H1 (cell line): ENCODE data around the gene SERGEF. TPM values are rescaled to one million over a fixed set of nuclear protein-coding genes. Genes with fewer than 3 reads are reported as not detected.

Experiments
- CTCF ChIA-PET: fragments of 300-600 bp; sonication (Branson Sonifier 250); formaldehyde crosslinking; loops from one replicate; lab custom pipeline; 2021; ENCODE audit not compliant: partially characterized antibody; lab: Charles Lee
- POLR2A ChIA-PET: fragments of 300-600 bp; sonication (Branson Sonifier 250); formaldehyde crosslinking; loops from one replicate; lab custom pipeline; 2021; ENCODE audit warnings: inconsistent platforms; ENCODE audit not compliant: partially characterized antibody; lab: Charles Lee
- DNase-seq, 2 experiments: peaks; one replicate each; pipeline versions ENCODE4 v3.0.0 to v3.0.0-alpha.2; 2010 to 2022; ENCODE audit warnings: low spot score in 2 of 2, low read depth in 1 of 2, mixed read lengths in 1 of 2
- FAIRE-seq: peaks from 2 replicates; lab custom pipeline; 2011; peaks lifted over from hg19 to GRCh38; lab: Jason Lieb, UNC
- H2AFZ ChIP-seq: 2 replicates; pipeline ENCODE4 v1.8.1; 2012; ENCODE audit warnings: low read length, inconsistent platforms
- H2AK5ac ChIP-seq: 2 replicates; pipeline ENCODE4 v1.6.1; 2013; ENCODE audit warnings: low read depth, low read length
- H2BK120ac ChIP-seq: replicated peaks from 2 replicates; pipeline ENCODE3; 2013; ENCODE audit warnings: low read depth, low read length, inconsistent platforms
- H2BK12ac ChIP-seq: 2 replicates; pipeline ENCODE4 v1.6.1; 2013; ENCODE audit warnings: low read depth, low read length
- H2BK15ac ChIP-seq: 2 replicates; pipeline ENCODE4 v1.6.1; 2013; ENCODE audit warnings: low read length
- H2BK20ac ChIP-seq: 2 replicates; pipeline ENCODE4 v1.6.1; 2013; ENCODE audit warnings: low read length
- H2BK5ac ChIP-seq: 2 replicates; pipeline ENCODE4 v1.6.1; 2013; ENCODE audit warnings: low read depth, low read length
- H3K14ac ChIP-seq: 2 replicates; pipeline ENCODE4 v1.6.1; 2013; ENCODE audit warnings: inconsistent platforms; ENCODE audit not compliant: insufficient read length
- H3K18ac ChIP-seq: 2 replicates; pipeline ENCODE4 v1.6.1; 2013; ENCODE audit warnings: low read length; ENCODE audit errors: extremely low read depth
- H3K23ac ChIP-seq: 2 replicates; pipeline ENCODE4 v1.6.1; 2013; ENCODE audit warnings: inconsistent platforms; ENCODE audit not compliant: insufficient read length
- H3K23me2 ChIP-seq: 2 replicates; pipeline ENCODE4 v1.6.1; 2013; ENCODE audit warnings: low read depth, low read length
- H3K27ac ChIP-seq: 2 replicates; pipeline ENCODE4 v1.6.1; 2011; ENCODE audit warnings: low read depth, low read length, inconsistent platforms
- H3K27me3 ChIP-seq, 4 experiments: replicated peaks in 1 of 4; 1 replicate in 1 of 4; 2 replicates in 3 of 4; pipeline versions ENCODE4 v1.6.1 to v1.8.1; 2011 to 2013; ENCODE audit warnings: low read length in 3 of 4, mild to moderate bottlenecking in 3 of 4, inconsistent platforms in 2 of 4, mixed read lengths in 2 of 4, moderate library complexity in 1 of 4; ENCODE audit not compliant: control insufficient read depth in 3 of 4, insufficient read depth in 3 of 4; ENCODE audit errors: extremely low read depth in 1 of 4
- H3K36me3 ChIP-seq, 4 experiments: 2 replicates each; pipeline versions ENCODE4 v1.6.1 to v1.8.1; 2011 to 2013; ENCODE audit warnings: mild to moderate bottlenecking in 4 of 4, low read length in 3 of 4, moderate library complexity in 2 of 4, control low read depth in 1 of 4, inconsistent platforms in 1 of 4; ENCODE audit not compliant: insufficient read depth in 4 of 4, control insufficient read depth in 2 of 4
- H3K4ac ChIP-seq: replicated peaks from 2 replicates; pipeline ENCODE3; 2013; ENCODE audit warnings: low read length, low read depth, mixed read lengths, inconsistent platforms; ENCODE audit not compliant: insufficient read length
- H3K4me1 ChIP-seq, 4 experiments: replicated peaks in 1 of 4; 1 replicate in 1 of 4; 2 replicates in 3 of 4; pipeline versions ENCODE4 v1.6.1 to v1.8.1; 2011 to 2013; ENCODE audit warnings: low read length in 3 of 4, inconsistent platforms in 2 of 4, mixed read lengths in 1 of 4; ENCODE audit not compliant: insufficient read depth in 4 of 4, control insufficient read depth in 3 of 4
- H3K4me2 ChIP-seq, 2 experiments: 2 replicates each; pipeline versions ENCODE4 v1.6.1 to v1.8.1; 2011 to 2013; ENCODE audit warnings: low read depth in 2 of 2, low read length in 2 of 2, control low read depth in 1 of 2, inconsistent platforms in 1 of 2, mild to moderate bottlenecking in 1 of 2; ENCODE audit not compliant: insufficient read depth in 1 of 2
- H3K4me3 ChIP-seq, 4 experiments: fragments of 200-600, 300-600 bp in 1 of 4; sonication (generic), shearing (Covaris generic), sonication (Bioruptor Twin) in 1 of 4; 2 replicates each; pipeline versions ENCODE4 v1.5.1 to v1.8.1; 2011 to 2016; ENCODE audit warnings: low read length in 4 of 4, low read depth in 3 of 4, control low read depth in 2 of 4, inconsistent platforms in 2 of 4, mild to moderate bottlenecking in 2 of 4, mixed read lengths in 1 of 4, moderate library complexity in 1 of 4; ENCODE audit not compliant: insufficient read depth in 2 of 4; ENCODE audit errors: extremely low read depth in 1 of 4
- H3K56ac ChIP-seq: replicated peaks from 2 replicates; pipeline ENCODE3; 2013; ENCODE audit warnings: low read depth, mild to moderate bottlenecking, mixed read lengths, low read length, inconsistent platforms; ENCODE audit not compliant: insufficient read length
- H3K79me1 ChIP-seq: 2 replicates; pipeline ENCODE4 v1.6.1; 2013; ENCODE audit warnings: low read depth, low read length, control low read depth
- H3K79me2 ChIP-seq, 2 experiments: 2 replicates each; pipeline versions ENCODE4 v1.6.1 to v1.8.1; 2012 to 2013; ENCODE audit warnings: low read length in 2 of 2, mild to moderate bottlenecking in 2 of 2, inconsistent platforms in 1 of 2; ENCODE audit not compliant: insufficient read depth in 2 of 2, control insufficient read depth in 1 of 2
- H3K9ac ChIP-seq, 4 experiments: replicated peaks in 1 of 4; 1 replicate in 1 of 4; 2 replicates in 3 of 4; pipeline versions ENCODE4 v1.6.1 to v1.8.1; 2011 to 2013; ENCODE audit warnings: low read depth in 3 of 4, low read length in 3 of 4, control low read depth in 2 of 4, mild to moderate bottlenecking in 2 of 4, moderate library complexity in 2 of 4, inconsistent platforms in 1 of 4; ENCODE audit errors: extremely low read depth in 1 of 4
- H3K9me3 ChIP-seq, 2 experiments: 2 replicates each; pipeline versions ENCODE4 v1.6.1 to v1.8.1; 2012 to 2013; ENCODE audit warnings: mild to moderate bottlenecking in 2 of 2, moderate library complexity in 2 of 2, control low read depth in 1 of 2, inconsistent platforms in 1 of 2, low read depth in 1 of 2, low read length in 1 of 2, mixed read lengths in 1 of 2; ENCODE audit not compliant: insufficient read depth in 2 of 2
- H4K20me1 ChIP-seq, 2 experiments: replicated peaks in 1 of 2; 2 replicates each; pipeline versions ENCODE3 to v1.8.1; 2011 to 2013; ENCODE audit warnings: inconsistent platforms in 2 of 2, low read length in 2 of 2, mild to moderate bottlenecking in 1 of 2; ENCODE audit not compliant: insufficient read depth in 2 of 2, control insufficient read depth in 1 of 2
- H4K5ac ChIP-seq: 2 replicates; pipeline ENCODE4 v1.6.1; 2013; ENCODE audit warnings: low read length, low read depth, mixed read lengths, inconsistent platforms; ENCODE audit not compliant: insufficient read length
- H4K8ac ChIP-seq: 2 replicates; pipeline ENCODE4 v1.8.0; 2013; ENCODE audit warnings: mild to moderate bottlenecking, moderate library complexity, low read length, inconsistent platforms; ENCODE audit not compliant: insufficient read depth; ENCODE audit errors: extremely low read depth
- H4K91ac ChIP-seq: replicated peaks from 2 replicates; pipeline ENCODE3; 2013; ENCODE audit warnings: low read length, mixed read lengths, inconsistent platforms; ENCODE audit not compliant: insufficient read length
- BCL11A ChIP-seq, 2 experiments: IDR thresholded peaks; one replicate each; pipeline ENCODE4 v1.6.1; 2011; ENCODE audit warnings: low read depth in 2 of 2, low read length in 2 of 2, mild to moderate bottlenecking in 2 of 2
- BRCA1 ChIP-seq: IDR thresholded peaks from 2 replicates; pipeline ENCODE4 v1.6.1; 2012; ENCODE audit warnings: low read depth, low read length, improper control_type of control experiment
- CREB1 ChIP-seq: IDR thresholded peaks from 2 replicates; pipeline ENCODE4 v1.6.1; 2012; ENCODE audit warnings: inconsistent platforms
- GTF2F1 ChIP-seq: IDR thresholded peaks from 2 replicates; pipeline ENCODE4 v1.6.1; 2012; ENCODE audit warnings: low read depth, low read length, improper control_type of control experiment, borderline replicate concordance
- RFX5 ChIP-seq: IDR thresholded peaks from 2 replicates; pipeline ENCODE4 v1.6.1; 2011; ENCODE audit warnings: low read depth, low read length, improper control_type of control experiment, borderline replicate concordance
- RNF2 ChIP-seq: fragments of 200-900, 300-1000 bp; sonication (generic); IDR thresholded peaks from 2 replicates; pipeline ENCODE4 v1.7.1; 2016; ENCODE audit warnings: borderline replicate concordance, low read depth, mild to moderate bottlenecking, antibody characterized with exemption, low read length; ENCODE audit not compliant: poor library complexity, severe bottlenecking; ENCODE audit errors: missing control alignments
- ZNF274 ChIP-seq: IDR thresholded peaks from 2 replicates; pipeline ENCODE4 v1.7.0; 2012; ENCODE audit warnings: low read length, borderline replicate concordance; ENCODE audit errors: extremely low read depth
- WGBS, 2 experiments: shearing (Covaris generic) in 1 of 2; methylation state at CpG; one replicate each; pipeline versions ENCODE4 v1.1.6 to v1.1.7; 2013 to 2015; ENCODE audit warnings: low lambda C conversion rate in 2 of 2, mixed read lengths in 2 of 2, inconsistent platforms in 1 of 2, low coverage in 1 of 2, missing lambda C conversion rate in 1 of 2; ENCODE audit not compliant: insufficient replicate concordance in 2 of 2, insufficient coverage in 1 of 2, insufficient read length in 1 of 2; ENCODE audit errors: extremely low coverage in 1 of 2, missing lambda C conversion rate in 1 of 2; 5-methylcytosine and 5-hydroxymethylcytosine counted together
- polyA plus RNA-seq, 7 experiments: library from polyadenylated mRNA; depleted of rRNA in 3 of 7; stranded (reverse) in 5 of 7; unstranded in 2 of 7; fragments of >200 nt in 5 of 7; fragments of 200-250 nt in 2 of 7; gene quantifications; 1 replicate in 5 of 7; 2 replicates in 1 of 7; 4 replicates in 1 of 7; pipeline versions ENCODE4 v1.2.1 to v1.2.3, GENCODE V29; 2011 to 2013; ENCODE audit warnings: missing spikeins in 2 of 7, mixed read lengths in 2 of 7
- total RNA-seq: library from RNA; stranded (reverse); fragmentation: NEBNext Ultra II Directional; extraction: Animal tissue kit (Norgen Biotek cat#: 25700); gene quantifications from 2 replicates; pipeline ENCODE4 v1.2.1, GENCODE V29; 2021

The SERGEF gene
- total and polyA plus RNA-seq, 2 of the 8 experiments (the other 6 are each of a cell fraction or from before 2014, with no cell fraction given): 16.6 to 28.8 TPM

- H3K9me3 ChIP-seq: no peaks in the 10 kb centered on the region
- H4K8ac ChIP-seq: no peak overlapping the region
- no peak overlapping the region for H3K4ac ChIP-seq
- no peak overlapping the region for H2BK15ac ChIP-seq
- no peak overlapping the region for H3K9ac ChIP-seq
- WGBS, 2 experiments: 93% methylated on average over 2 of the region's 2 CpGs; no CpG with 5 or more reads in 1 of the 2 experiments
- H2BK12ac ChIP-seq: no peak overlapping the region
- H3K4me1 ChIP-seq: peaks cover 2 to 8% (median 5%) of the 10 kb centered on the region in 4 experiments; a peak in 5 of 7 replicates
- H2AK5ac ChIP-seq: no peak overlapping the region
- H4K91ac ChIP-seq: no peak overlapping the region
- H3K27ac ChIP-seq: no peak overlapping the region
- POLR2A ChIA-PET: no interaction called here
- no peak for DNase-seq
- FAIRE-seq: no peak
- TF ChIP-seq RNF2 (no peak), BRCA1 (no peak), ZNF274 (no peak), BCL11A (IDR thresholded peaks at IDR 0.05; ENCODE audit: low read depth in 2 of 2, low read length in 2 of 2) (no peak), CREB1 (no peak), GTF2F1 (no peak), RFX5 (no peak)
- no peak overlapping the region for H3K4me3 ChIP-seq
- H3K79me1 ChIP-seq: no peaks in the 10 kb centered on the region
- no peak overlapping the region for H3K23ac ChIP-seq
- H4K20me1 ChIP-seq: no peaks in the 10 kb centered on the region
- H3K27me3 ChIP-seq: no peaks in the 10 kb centered on the region
- no peak overlapping the region for H4K5ac ChIP-seq
- H3K4me2 ChIP-seq: no peak overlapping the region
- no peak overlapping the region for H2AFZ ChIP-seq
- H3K79me2 ChIP-seq: no peaks in the 10 kb centered on the region
- no peak overlapping the region for H2BK5ac ChIP-seq
- H2BK120ac ChIP-seq: no peak overlapping the region
- CTCF ChIA-PET: no interaction called here
- no peaks in the 10 kb centered on the region for H3K36me3 ChIP-seq
- H2BK20ac ChIP-seq: no peak overlapping the region
- H3K18ac ChIP-seq: no peak overlapping the region
- no peak overlapping the region for H3K56ac ChIP-seq
- no peak overlapping the region for H3K14ac ChIP-seq
- H3K23me2 ChIP-seq: no peaks in the 10 kb centered on the region
These were observed 153.3 kb downstream of the SERGEF start for GRCh38 chr11:17859552-17859951.
